ENCODE data around the gene NAA16. TPM values are rescaled to one million over a fixed set of nuclear protein-coding genes. Genes with fewer than 3 reads are reported as not detected.

Gene NAA16
- polyA plus RNA-seq, 1 donor = 23.9 TPM

DNA sequence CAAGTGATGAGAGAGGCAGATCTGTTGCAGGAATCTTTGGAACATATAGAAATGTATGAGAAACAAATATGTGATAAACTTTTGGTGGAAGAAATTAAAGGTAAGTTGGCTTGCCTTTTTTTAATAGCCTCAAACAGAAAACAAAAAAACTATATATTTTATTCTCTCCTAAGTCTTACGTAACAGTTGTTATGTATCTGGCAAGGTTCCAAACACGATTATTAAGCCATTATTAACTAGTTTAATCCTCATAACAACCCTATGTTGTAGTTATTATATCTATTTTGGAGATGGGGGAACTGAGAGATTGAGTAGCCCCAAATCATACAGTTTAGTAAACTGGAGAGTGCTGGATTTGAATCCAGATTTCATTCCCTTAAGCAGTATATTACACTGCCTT lies 14.7 kb downstream of the NAA16 start:
- no peaks in the 10 kb centered on the region for H3K27me3 ChIP-seq (ENCODE audit: control insufficient read depth, insufficient read depth, low read length)
- DNase-seq = no peak
- no peaks in the 10 kb centered on the region for H3K4me1 ChIP-seq (ENCODE audit: control insufficient read depth, insufficient read depth, low read length)
- no peak overlapping the region for H3K27ac ChIP-seq (ENCODE audit: low read length)
- no peaks in the 10 kb centered on the region for H3K9me3 ChIP-seq (ENCODE audit: control insufficient read depth, low read depth, low read length)
- peaks cover 36% of the 10 kb centered on the region for H3K36me3 ChIP-seq (ENCODE audit: control insufficient read depth, insufficient read depth, low read length)
- H3K4me3 ChIP-seq (ENCODE audit: low read length) = no peak overlapping the region
- 90% methylated on average over 2 of the region's 2 CpGs for WGBS (ENCODE audit: insufficient coverage, low lambda C conversion rate)

DNA sequence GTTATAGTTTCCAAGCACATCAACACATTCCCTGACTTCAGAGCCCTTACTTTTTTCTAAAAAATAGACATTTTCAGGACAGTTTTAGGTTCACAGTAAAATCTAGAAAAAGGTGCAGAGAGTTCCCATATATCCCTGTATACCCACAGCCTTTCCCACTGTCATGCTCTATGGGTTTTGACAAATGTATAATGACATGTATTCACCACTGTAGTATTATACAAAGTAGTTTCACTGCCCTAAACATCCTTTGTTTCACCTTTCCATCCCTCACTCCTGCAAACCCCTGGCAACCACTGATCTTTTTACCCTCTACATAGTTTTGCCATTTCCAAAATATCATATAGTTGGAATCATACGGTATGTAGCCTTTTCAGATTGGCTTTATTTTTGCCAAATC lies 15.6 kb downstream of the NAA16 start:
- Histone ChIP-seq H3K27ac (ENCODE audit: low read length) (no peak overlapping the region), H3K9me3 (ENCODE audit: control insufficient read depth, low read depth, low read length) (no peaks in the 10 kb centered on the region), H3K27me3 (ENCODE audit: control insufficient read depth, insufficient read depth, low read length) (no peaks in the 10 kb centered on the region), H3K4me3 (ENCODE audit: low read length) (no peak overlapping the region), H3K4me1 (ENCODE audit: control insufficient read depth, insufficient read depth, low read length) (no peaks in the 10 kb centered on the region), H3K36me3 (ENCODE audit: control insufficient read depth, insufficient read depth, low read length) (peaks cover 31% of the 10 kb centered on the region)
- 100% methylated on average over 1 of the region's 1 CpG for WGBS (ENCODE audit: insufficient coverage, low lambda C conversion rate)
- no peak for DNase-seq

GRCh38 chr13:41327994-41328790 lies 17.1 kb downstream of the NAA16 start:
- H3K27ac ChIP-seq (ENCODE audit: low read length) = no peak overlapping the region
- H3K4me3 ChIP-seq (ENCODE audit: low read length) = no peak overlapping the region
- 100% methylated on average over 1 of the region's 3 CpGs for WGBS (ENCODE audit: insufficient coverage, low lambda C conversion rate)
- peaks cover 27% of the 10 kb centered on the region for H3K36me3 ChIP-seq (ENCODE audit: control insufficient read depth, insufficient read depth, low read length)
- no peaks in the 10 kb centered on the region for H3K27me3 ChIP-seq (ENCODE audit: control insufficient read depth, insufficient read depth, low read length)
- H3K9me3 ChIP-seq (ENCODE audit: control insufficient read depth, low read depth, low read length) = no peaks in the 10 kb centered on the region
- H3K4me1 ChIP-seq (ENCODE audit: control insufficient read depth, insufficient read depth, low read length) = no peaks in the 10 kb centered on the region
- no peak for DNase-seq

DNA sequence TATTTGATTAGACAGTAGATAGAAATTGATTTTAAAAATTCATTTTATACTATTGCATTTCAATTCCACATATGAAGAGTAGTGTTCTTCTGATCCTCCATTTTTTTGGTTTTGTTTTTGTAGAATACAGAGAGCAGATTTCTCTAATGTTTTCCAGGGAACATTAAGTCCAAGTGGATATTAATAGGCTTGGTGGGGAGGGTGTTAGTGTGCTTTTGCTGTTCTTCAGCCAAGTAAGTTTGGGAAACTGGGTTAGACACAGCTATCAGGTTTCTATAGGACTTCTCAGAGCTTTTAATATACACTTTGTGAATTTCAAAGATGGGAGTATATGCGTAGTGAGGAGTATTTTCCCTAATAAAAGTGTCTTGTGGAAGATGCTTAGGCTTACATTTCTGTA lies 21.8 kb downstream of the NAA16 start:
- DNase-seq = no peak
- Histone ChIP-seq H3K9me3 (ENCODE audit: control insufficient read depth, low read depth, low read length) (no peaks in the 10 kb centered on the region), H3K4me1 (ENCODE audit: control insufficient read depth, insufficient read depth, low read length) (no peaks in the 10 kb centered on the region), H3K27ac (ENCODE audit: low read length) (no peak overlapping the region), H3K27me3 (ENCODE audit: control insufficient read depth, insufficient read depth, low read length) (no peaks in the 10 kb centered on the region), H3K36me3 (ENCODE audit: control insufficient read depth, insufficient read depth, low read length) (peaks cover 6% of the 10 kb centered on the region), H3K4me3 (ENCODE audit: low read length) (no peak overlapping the region)
- whole genome bisulfite sequencing (ENCODE audit: insufficient coverage, low lambda C conversion rate) = 100% methylated on average over 1 of the region's 1 CpG

- Histone ChIP-seq H3K9me3 (ENCODE audit: control insufficient read depth, low read depth, low read length) (no peaks in the 10 kb centered on the region), H3K27me3 (ENCODE audit: control insufficient read depth, insufficient read depth, low read length) (no peaks in the 10 kb centered on the region), H3K27ac (ENCODE audit: low read length) (no peak overlapping the region), H3K4me1 (ENCODE audit: control insufficient read depth, insufficient read depth, low read length) (no peaks in the 10 kb centered on the region), H3K4me3 (ENCODE audit: low read length) (no peak overlapping the region), H3K36me3 (ENCODE audit: control insufficient read depth, insufficient read depth, low read length) (peaks cover 8% of the 10 kb centered on the region)
- WGBS (ENCODE audit: insufficient coverage, low lambda C conversion rate) = 80% methylated on average over 2 of the region's 4 CpGs
- DNase-seq = no peak
These were observed 23.7 kb downstream of the NAA16 start for GRCh38 chr13:41334810-41335209.

- no peaks in the 10 kb centered on the region for H3K27me3 ChIP-seq (ENCODE audit: control insufficient read depth, insufficient read depth, low read length)
These were observed 33.3 kb downstream of the NAA16 start for GRCh38 chr13:41344358-41344757.

DNA sequence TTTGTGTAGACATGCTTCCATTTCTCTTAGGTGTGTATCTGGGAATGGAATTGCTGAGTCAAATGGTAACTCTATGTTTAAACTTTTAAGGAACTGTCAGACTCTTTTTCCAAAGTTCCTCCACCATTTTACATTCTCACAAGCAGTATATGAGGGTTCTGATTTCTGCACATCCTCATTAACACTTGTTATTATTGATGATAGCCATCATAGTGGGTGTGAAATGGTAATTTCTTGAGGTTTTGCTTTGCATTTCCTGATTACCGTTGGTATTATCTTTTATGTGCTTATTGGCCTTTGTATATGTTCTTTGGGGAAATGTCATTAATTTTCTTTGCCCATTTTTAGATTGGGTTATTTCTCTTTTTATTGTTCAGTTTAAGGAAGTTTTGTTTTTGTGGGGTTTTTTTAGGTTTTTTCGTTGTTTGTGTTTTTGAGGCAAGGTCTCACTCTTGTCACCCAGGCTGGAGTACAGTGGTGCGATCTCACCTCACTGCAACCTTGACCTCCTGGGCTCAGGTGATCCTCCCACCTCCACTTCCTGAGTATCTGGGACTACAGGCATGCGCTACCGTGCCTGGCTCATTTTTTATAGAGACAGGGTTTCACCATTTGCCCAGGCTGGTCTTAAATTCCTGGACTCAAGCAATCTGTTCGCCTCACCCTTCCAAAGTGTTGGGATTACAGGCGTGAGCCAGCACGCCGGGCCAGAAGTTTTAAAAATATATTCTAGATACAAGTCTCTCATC lies 34.3 kb downstream of the NAA16 start:
- WGBS (ENCODE audit: insufficient coverage, low lambda C conversion rate) = no CpG with 5 or more reads among the region's 9 CpGs
- no peaks in the 10 kb centered on the region for H3K4me1 ChIP-seq (ENCODE audit: control insufficient read depth, insufficient read depth, low read length)
- H3K9me3 ChIP-seq (ENCODE audit: control insufficient read depth, low read depth, low read length) = no peaks in the 10 kb centered on the region
- no peak overlapping the region for H3K4me3 ChIP-seq (ENCODE audit: low read length)
- H3K27me3 ChIP-seq (ENCODE audit: control insufficient read depth, insufficient read depth, low read length) = no peaks in the 10 kb centered on the region
- H3K27ac ChIP-seq (ENCODE audit: low read length) = no peak overlapping the region
- DNase-seq = no peak
- peaks cover 29% of the 10 kb centered on the region for H3K36me3 ChIP-seq (ENCODE audit: control insufficient read depth, insufficient read depth, low read length)

More at GRCh38 chr13:41344358-41344757, 33.3 kb downstream of the NAA16 start:
- H3K36me3 ChIP-seq (ENCODE audit: control insufficient read depth, insufficient read depth, low read length) = peaks cover 28% of the 10 kb centered on the region
- no peaks in the 10 kb centered on the region for H3K4me1 ChIP-seq (ENCODE audit: control insufficient read depth, insufficient read depth, low read length)
- no peaks in the 10 kb centered on the region for H3K9me3 ChIP-seq (ENCODE audit: control insufficient read depth, low read depth, low read length)
- H3K27ac ChIP-seq (ENCODE audit: low read length) = no peak overlapping the region
- WGBS (ENCODE audit: insufficient coverage, low lambda C conversion rate) = no CpG with 5 or more reads among the region's 4 CpGs
- no peak overlapping the region for H3K4me3 ChIP-seq (ENCODE audit: low read length)
- no peak for DNase-seq

- H3K9me3 ChIP-seq (ENCODE audit: control insufficient read depth, low read depth, low read length) = no peaks in the 10 kb centered on the region
- no peak overlapping the region for H3K4me3 ChIP-seq (ENCODE audit: low read length)
- H3K27me3 ChIP-seq (ENCODE audit: control insufficient read depth, insufficient read depth, low read length) = no peaks in the 10 kb centered on the region
- no peak overlapping the region for H3K27ac ChIP-seq (ENCODE audit: low read length)
- WGBS (ENCODE audit: insufficient coverage, low lambda C conversion rate) = 70% methylated on average over 2 of the region's 9 CpGs
- H3K36me3 ChIP-seq (ENCODE audit: control insufficient read depth, insufficient read depth, low read length) = peaks cover 29% of the 10 kb centered on the region
- DNase-seq = no peak
- H3K4me1 ChIP-seq (ENCODE audit: control insufficient read depth, insufficient read depth, low read length) = no peaks in the 10 kb centered on the region
These were observed 35.0 kb downstream of the NAA16 start for GRCh38 chr13:41345914-41346589.

- 40% methylated on average over 1 of the region's 14 CpGs for WGBS (ENCODE audit: insufficient coverage, low lambda C conversion rate)
- H3K9me3 ChIP-seq (ENCODE audit: control insufficient read depth, low read depth, low read length) = no peaks in the 10 kb centered on the region
- H3K36me3 ChIP-seq (ENCODE audit: control insufficient read depth, insufficient read depth, low read length) = peaks cover 27% of the 10 kb centered on the region
- no peak overlapping the region for H3K4me3 ChIP-seq (ENCODE audit: low read length)
- peaks cover 3% of the 10 kb centered on the region for H3K4me1 ChIP-seq (ENCODE audit: control insufficient read depth, insufficient read depth, low read length)
- no peak overlapping the region for H3K27ac ChIP-seq (ENCODE audit: low read length)
- H3K27me3 ChIP-seq (ENCODE audit: control insufficient read depth, insufficient read depth, low read length) = no peaks in the 10 kb centered on the region
- peak; percentile 38 to 73 for DNase-seq
These were observed 42.1 kb downstream of the NAA16 start for GRCh38 chr13:41352935-41353840.

GRCh38 chr13:41354416-41354815 lies 43.3 kb downstream of the NAA16 start:
- no peak overlapping the region for H3K4me3 ChIP-seq (ENCODE audit: low read length)
- no peaks in the 10 kb centered on the region for H3K27me3 ChIP-seq (ENCODE audit: control insufficient read depth, insufficient read depth, low read length)
- peaks cover 28% of the 10 kb centered on the region for H3K36me3 ChIP-seq (ENCODE audit: control insufficient read depth, insufficient read depth, low read length)
- WGBS (ENCODE audit: insufficient coverage, low lambda C conversion rate) = 71% methylated on average over 4 of the region's 5 CpGs
- no peak overlapping the region for H3K27ac ChIP-seq (ENCODE audit: low read length)
- DNase-seq = no peak
- H3K4me1 ChIP-seq (ENCODE audit: control insufficient read depth, insufficient read depth, low read length) = peaks cover 3% of the 10 kb centered on the region
- H3K9me3 ChIP-seq (ENCODE audit: control insufficient read depth, low read depth, low read length) = no peaks in the 10 kb centered on the region

Data from large intestine (tissue), 3 donors.